ENCODE data around the gene SDR39U1. TPM values are rescaled to one million over a fixed set of nuclear protein-coding genes. Genes with fewer than 3 reads are reported as not detected.
A peak's percentile ranks its signal among the peaks of the same experiment; 100 is the strongest.

Gene SDR39U1
- total and polyA plus RNA-seq, 4 experiments from 2014 or later = 43.2 to 109 (median 79.5) TPM

DNA sequence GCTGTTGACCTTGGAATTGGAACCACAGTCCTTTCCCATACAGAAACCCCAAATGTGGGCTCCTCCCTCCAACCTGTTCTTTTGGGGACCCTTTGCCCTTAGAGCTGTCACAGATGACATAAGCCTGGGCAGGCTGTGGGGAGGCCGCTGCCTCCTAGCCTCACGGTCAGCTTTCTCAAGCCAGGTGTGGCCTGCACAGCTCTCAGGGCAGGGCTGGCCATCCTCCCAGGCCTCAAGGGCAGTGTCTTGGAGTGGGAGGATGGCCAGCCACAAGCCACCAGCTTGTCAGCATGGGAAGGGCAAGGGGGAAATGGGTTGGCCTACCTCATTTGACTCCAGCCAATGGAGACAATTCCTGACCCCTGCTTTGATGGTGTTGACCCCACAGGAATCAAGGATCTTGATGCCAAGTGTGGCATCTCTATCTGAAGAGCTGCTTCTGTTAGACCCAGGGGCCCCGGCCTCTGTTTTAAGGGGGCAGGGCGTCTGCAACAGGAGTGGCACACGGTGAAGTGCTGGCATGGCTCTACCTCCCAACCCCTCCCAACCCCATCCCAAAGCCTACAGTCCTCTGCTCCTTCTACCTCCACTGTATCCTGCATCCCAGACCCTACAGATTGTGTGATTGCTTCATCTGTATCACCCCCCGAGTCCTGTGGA, 24.6 kb downstream of the SDR39U1 start:
- POLR2A ChIA-PET (ENCODE audit: partially characterized antibody) = interaction anchor here (4.4 kb wide), 1 partner anchor 12 kb away, joined by 22 read pairs; the partner anchor contains the start of genes CBLN3 and KHNYN
- Mint-ChIP-seq H3K4me1 (no peaks in the 10 kb centered on the region), H3K27ac (peak overlapping the region in 1 of 7 donors; percentile 48), H3K36me3 (no peaks in the 10 kb centered on the region), H3K4me3 (no peak overlapping the region), H3K9me3 (no peaks in the 10 kb centered on the region), H3K27me3 (no peaks in the 10 kb centered on the region)
- Histone ChIP-seq H3K27ac (ENCODE audit: low read depth, low read length) (no peak overlapping the region), H3K27me3 (ENCODE audit: insufficient read depth, low read length) (no peaks in the 10 kb centered on the region), H3K36me3 (ENCODE audit: insufficient read depth, low read length) (no peaks in the 10 kb centered on the region), H3K4me3 (ENCODE audit: low read length in 2 of 2) (no peak overlapping the region), H3K4me1 (ENCODE audit: insufficient read depth, low read length) (peaks cover 11% of the 10 kb centered on the region), H3K9me3 (ENCODE audit: control insufficient read depth in 1 of 2, low read length in 2 of 2) (no peaks in the 10 kb centered on the region)
- intact Hi-C loops (cut with micrococcal nuclease) = no loop called here
- no peak for DNase-seq
- CTCF ChIA-PET (ENCODE audit: partially characterized antibody) = interaction anchor here (6.8 kb wide), 1 partner anchor 14 kb away, joined by 30 read pairs; no protein-coding TSS in a partner anchor

DNA sequence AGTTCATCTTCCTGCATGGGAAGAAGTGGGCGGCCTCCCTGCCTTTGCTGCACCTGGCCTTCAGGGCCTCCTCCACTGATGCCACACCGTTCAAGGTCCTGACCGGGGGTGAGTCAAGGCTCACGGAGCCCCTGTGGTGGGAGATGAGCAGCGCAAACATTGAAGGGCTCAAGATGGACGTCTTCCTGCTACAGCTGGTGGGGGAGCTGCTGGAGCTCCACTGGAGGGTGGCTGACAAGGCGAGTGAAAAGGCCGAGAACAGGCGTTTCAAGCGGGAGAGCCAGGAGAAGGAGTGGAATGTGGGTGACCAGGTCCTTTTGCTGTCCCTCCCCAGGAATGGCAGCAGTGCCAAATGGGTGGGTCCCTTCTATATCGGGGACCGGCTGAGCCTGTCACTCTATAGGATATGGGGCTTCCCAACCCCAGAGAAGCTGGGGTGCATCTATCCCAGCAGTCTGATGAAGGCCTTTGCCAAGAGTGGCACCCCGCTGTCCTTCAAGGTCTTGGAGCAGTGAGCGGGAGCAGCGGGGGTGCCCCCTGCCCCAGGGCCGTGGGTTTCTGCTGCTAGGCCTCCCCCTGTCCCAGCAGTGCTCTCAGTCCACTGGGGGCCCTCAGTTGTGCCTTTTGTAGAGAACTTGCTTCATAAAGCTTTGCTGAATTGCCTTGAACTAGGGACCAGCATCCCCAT, 25.5 kb downstream of the SDR39U1 start:
- Histone ChIP-seq H3K27me3 (ENCODE audit: insufficient read depth, low read length) (no peaks in the 10 kb centered on the region), H3K4me1 (ENCODE audit: insufficient read depth, low read length) (peaks cover 2% of the 10 kb centered on the region), H3K36me3 (ENCODE audit: insufficient read depth, low read length) (no peaks in the 10 kb centered on the region), H3K4me3 (ENCODE audit: low read length in 2 of 2) (no peak overlapping the region), H3K9me3 (ENCODE audit: control insufficient read depth in 1 of 2, low read length in 2 of 2) (no peaks in the 10 kb centered on the region), H3K27ac (ENCODE audit: low read depth, low read length) (no peak overlapping the region)
- POLR2A ChIA-PET (ENCODE audit: partially characterized antibody) = interaction anchor here (4.4 kb wide), 1 partner anchor 13 kb away, joined by 22 read pairs; the partner anchor contains the start of genes CBLN3 and KHNYN
- Mint-ChIP-seq H3K9me3 (no peaks in the 10 kb centered on the region), H3K4me3 (no peak overlapping the region), H3K27ac (no peak overlapping the region), H3K36me3 (no peaks in the 10 kb centered on the region), H3K4me1 (no peaks in the 10 kb centered on the region), H3K27me3 (no peaks in the 10 kb centered on the region)
- intact Hi-C loops (cut with micrococcal nuclease) = no loop called here
- DNase-seq = peak in 1 of 5 donors; percentile 27
- CTCF ChIA-PET (ENCODE audit: partially characterized antibody) = interaction anchor here (6.8 kb wide), 1 partner anchor 14 kb away, joined by 30 read pairs; no protein-coding TSS in a partner anchor

DNA sequence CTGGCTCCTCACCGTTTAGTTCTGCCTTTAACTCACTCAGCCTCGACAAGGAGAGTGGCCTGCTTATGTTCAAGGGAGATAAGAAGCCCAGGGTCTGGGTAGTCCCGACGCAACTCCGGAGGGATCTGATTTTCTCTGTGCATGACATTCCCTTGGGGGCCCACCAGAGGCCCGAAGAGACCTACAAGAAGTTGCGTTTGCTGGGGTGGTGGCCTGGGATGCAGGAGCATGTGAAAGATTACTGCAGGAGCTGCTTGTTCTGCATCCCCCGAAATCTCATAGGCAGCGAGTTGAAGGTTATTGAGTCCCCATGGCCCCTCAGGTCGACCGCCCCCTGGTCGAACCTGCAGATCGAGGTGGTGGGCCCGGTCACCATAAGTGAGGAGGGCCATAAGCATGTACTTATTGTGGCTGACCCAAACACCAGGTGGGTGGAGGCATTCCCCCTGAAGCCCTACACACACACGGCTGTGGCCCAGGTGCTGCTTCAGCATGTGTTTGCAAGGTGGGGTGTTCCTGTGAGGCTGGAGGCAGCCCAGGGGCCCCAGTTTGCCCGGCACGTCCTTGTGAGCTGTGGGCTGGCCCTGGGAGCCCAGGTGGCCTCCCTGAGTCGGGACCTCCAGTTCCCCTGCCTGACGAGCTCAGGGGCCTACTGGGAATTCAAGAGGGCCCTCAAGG, 26.2 kb downstream of the SDR39U1 start:
- Histone ChIP-seq H3K4me1 (ENCODE audit: insufficient read depth, low read length) (no peaks in the 10 kb centered on the region), H3K9me3 (ENCODE audit: control insufficient read depth in 1 of 2, low read length in 2 of 2) (no peaks in the 10 kb centered on the region), H3K36me3 (ENCODE audit: insufficient read depth, low read length) (no peaks in the 10 kb centered on the region), H3K27ac (ENCODE audit: low read depth, low read length) (no peak overlapping the region), H3K27me3 (ENCODE audit: insufficient read depth, low read length) (no peaks in the 10 kb centered on the region), H3K4me3 (ENCODE audit: low read length in 2 of 2) (no peak overlapping the region)
- Mint-ChIP-seq H3K36me3 (no peaks in the 10 kb centered on the region), H3K27ac (no peak overlapping the region), H3K27me3 (no peaks in the 10 kb centered on the region), H3K4me3 (no peak overlapping the region), H3K4me1 (no peaks in the 10 kb centered on the region), H3K9me3 (no peaks in the 10 kb centered on the region)
- ChIA-PET CTCF (ENCODE audit: partially characterized antibody) (no interaction called here), POLR2A (ENCODE audit: partially characterized antibody) (interaction anchor here (4.4 kb wide), 1 partner anchor 14 kb away, joined by 22 read pairs; the partner anchor contains the start of genes CBLN3 and KHNYN)
- peak in 1 of 5 donors; percentile 8 for DNase-seq
- intact Hi-C loops (cut with micrococcal nuclease) = no loop called here

DNA sequence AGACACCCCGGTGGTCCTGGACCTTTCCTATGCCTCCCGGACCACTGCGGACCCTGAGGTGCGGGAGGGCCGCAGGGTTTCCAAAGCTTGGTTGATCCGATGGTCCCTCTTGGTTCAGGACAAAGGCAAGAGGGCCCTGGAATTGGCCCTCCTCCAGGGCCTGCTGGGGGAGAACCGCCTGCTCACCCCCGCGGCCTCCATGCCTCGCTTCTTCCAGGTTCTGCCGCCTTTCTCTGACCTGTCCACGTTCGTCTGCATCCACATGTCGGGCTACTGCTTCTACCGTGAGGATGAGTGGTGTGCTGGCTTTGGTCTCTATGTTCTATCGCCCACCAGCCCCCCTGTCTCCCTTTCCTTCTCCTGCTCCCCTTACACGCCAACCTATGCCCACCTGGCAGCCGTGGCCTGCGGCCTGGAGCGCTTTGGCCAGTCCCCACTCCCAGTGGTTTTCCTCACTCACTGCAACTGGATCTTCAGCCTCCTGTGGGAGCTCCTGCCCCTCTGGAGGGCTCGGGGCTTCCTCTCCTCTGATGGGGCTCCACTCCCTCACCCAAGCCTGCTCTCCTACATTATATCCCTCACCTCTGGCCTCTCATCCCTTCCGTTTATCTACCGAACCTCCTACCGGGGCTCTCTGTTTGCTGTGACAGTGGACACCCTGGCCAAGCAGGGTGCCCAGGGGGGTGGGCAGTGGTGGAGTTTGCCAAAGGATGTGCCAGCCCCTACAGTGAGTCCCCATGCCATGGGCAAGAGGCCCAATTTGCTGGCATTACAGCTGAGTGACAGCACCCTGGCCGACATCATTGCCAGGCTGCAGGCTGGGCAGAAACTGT, 26.9 kb downstream of the SDR39U1 start:
- DNase-seq = no peak
- no peaks in the 10 kb centered on the region for H3K9me3 Mint-ChIP-seq
- ChIA-PET CTCF (ENCODE audit: partially characterized antibody) (interaction anchor here (3.2 kb wide), 1 partner anchor 173 kb away, joined by 10 read pairs; the partner anchor contains the start of gene TINF2), POLR2A (ENCODE audit: partially characterized antibody) (interaction anchor here (0.6 to 4.4 kb wide), 2 partner anchors 14 kb away, joined by 4 to 22 read pairs; partner anchors contain the start of genes CBLN3 and KHNYN)
- no peak overlapping the region for H3K4me3 Mint-ChIP-seq
- H3K27me3 Mint-ChIP-seq = no peaks in the 10 kb centered on the region
- Histone ChIP-seq H3K36me3 (ENCODE audit: insufficient read depth, low read length) (no peaks in the 10 kb centered on the region), H3K9me3 (ENCODE audit: control insufficient read depth in 1 of 2, low read length in 2 of 2) (no peaks in the 10 kb centered on the region), H3K27ac (ENCODE audit: low read depth, low read length) (no peak overlapping the region), H3K4me3 (ENCODE audit: low read length in 2 of 2) (no peak overlapping the region), H3K27me3 (ENCODE audit: insufficient read depth, low read length) (no peaks in the 10 kb centered on the region), H3K4me1 (ENCODE audit: insufficient read depth, low read length) (no peaks in the 10 kb centered on the region)
- H3K27ac Mint-ChIP-seq = peak overlapping the region in 1 of 7 donors; percentile 13
- no peaks in the 10 kb centered on the region for H3K36me3 Mint-ChIP-seq
- no peaks in the 10 kb centered on the region for H3K4me1 Mint-ChIP-seq
- intact Hi-C loops (cut with micrococcal nuclease) = no loop called here

DNA sequence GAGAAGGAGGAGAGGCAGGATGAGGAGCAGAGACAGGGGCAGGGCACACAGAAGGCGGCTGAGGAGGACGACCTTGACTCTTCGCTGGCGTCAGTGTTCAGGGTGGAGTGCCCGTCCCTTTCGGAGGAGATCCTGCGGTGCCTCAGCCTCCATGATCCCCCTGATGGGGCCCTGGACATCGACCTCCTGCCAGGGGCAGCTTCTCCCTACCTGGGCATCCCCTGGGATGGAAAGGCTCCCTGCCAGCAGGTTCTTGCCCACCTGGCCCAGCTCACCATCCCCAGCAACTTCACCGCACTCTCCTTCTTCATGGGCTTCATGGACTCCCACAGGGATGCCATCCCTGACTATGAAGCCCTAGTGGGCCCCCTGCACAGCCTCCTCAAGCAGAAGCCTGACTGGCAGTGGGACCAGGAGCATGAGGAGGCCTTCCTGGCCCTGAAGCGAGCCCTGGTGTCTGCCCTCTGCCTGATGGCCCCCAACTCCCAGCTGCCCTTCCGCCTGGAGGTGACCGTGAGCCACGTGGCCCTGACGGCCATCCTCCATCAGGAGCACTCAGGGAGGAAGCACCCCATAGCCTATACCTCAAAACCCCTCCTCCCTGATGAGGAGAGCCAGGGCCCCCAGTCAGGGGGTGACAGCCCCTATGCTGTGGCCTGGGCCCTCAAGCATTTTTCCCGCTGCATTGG, 27.7 kb downstream of the SDR39U1 start:
- Histone ChIP-seq H3K9me3 (ENCODE audit: control insufficient read depth in 1 of 2, low read length in 2 of 2) (no peaks in the 10 kb centered on the region), H3K4me3 (ENCODE audit: low read length in 2 of 2) (no peak overlapping the region), H3K36me3 (ENCODE audit: insufficient read depth, low read length) (no peaks in the 10 kb centered on the region), H3K4me1 (ENCODE audit: insufficient read depth, low read length) (no peaks in the 10 kb centered on the region), H3K27me3 (ENCODE audit: insufficient read depth, low read length) (no peaks in the 10 kb centered on the region), H3K27ac (ENCODE audit: low read depth, low read length) (no peak overlapping the region)
- Mint-ChIP-seq H3K4me1 (no peaks in the 10 kb centered on the region), H3K4me3 (no peak overlapping the region), H3K27ac (peak overlapping the region in 1 of 7 donors; percentile 77), H3K36me3 (no peaks in the 10 kb centered on the region), H3K27me3 (no peaks in the 10 kb centered on the region), H3K9me3 (no peaks in the 10 kb centered on the region)
- intact Hi-C loops (cut with micrococcal nuclease) = no loop called here
- ChIA-PET CTCF (ENCODE audit: partially characterized antibody) (interaction anchor here (2.4 to 3.2 kb wide), 3 partner anchors 16 to 172 kb away, joined by 10 to 19 read pairs (median 12); partner anchors contain the start of genes ADCY4, KHNYN and TINF2), POLR2A (ENCODE audit: partially characterized antibody) (interaction anchor here (0.6 kb wide), 1 partner anchor 15 kb away, joined by 4 read pairs; the partner anchor contains the start of gene KHNYN)
- no peak for DNase-seq

DNA sequence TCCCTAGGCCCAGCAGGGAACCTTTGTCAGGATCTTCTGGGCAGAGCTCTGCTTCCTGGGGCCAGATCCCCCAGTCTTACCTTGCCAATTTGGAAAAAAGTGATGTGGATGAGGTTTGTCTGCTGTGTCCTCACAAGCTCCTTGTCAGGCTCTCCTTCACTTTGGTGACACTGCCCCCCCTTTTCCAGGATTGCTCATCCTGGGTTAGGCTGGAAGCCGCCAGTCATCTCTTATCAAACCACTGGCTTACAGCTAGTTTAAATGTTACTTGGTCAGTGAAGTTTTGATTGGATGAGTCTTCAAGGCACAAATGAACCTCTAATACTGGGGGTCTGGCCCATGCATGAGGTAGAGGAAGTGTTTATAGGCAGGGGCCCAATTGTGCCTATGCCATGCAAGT, 28.5 kb downstream of the SDR39U1 start:
- no peak for DNase-seq
- H3K27ac Mint-ChIP-seq = no peak overlapping the region
- no peaks in the 10 kb centered on the region for H3K36me3 ChIP-seq (ENCODE audit: insufficient read depth, low read length)
- intact Hi-C loops (cut with micrococcal nuclease) = no loop called here
- H3K27me3 ChIP-seq (ENCODE audit: insufficient read depth, low read length) = no peaks in the 10 kb centered on the region
- CTCF ChIA-PET (ENCODE audit: partially characterized antibody) = interaction anchor here (1.1 to 3.2 kb wide), 6 partner anchors 9 to 171 kb away, joined by 3 to 19 read pairs (median 9); partner anchors contain the start of genes ADCY4, KHNYN and TINF2
- no peak overlapping the region for H3K4me3 ChIP-seq (ENCODE audit: low read length in 2 of 2)
- no peaks in the 10 kb centered on the region for H3K9me3 ChIP-seq (ENCODE audit: control insufficient read depth in 1 of 2, low read length in 2 of 2)
- POLR2A ChIA-PET (ENCODE audit: partially characterized antibody) = no interaction called here
- H3K27ac ChIP-seq (ENCODE audit: low read depth, low read length) = no peak overlapping the region
- H3K9me3 Mint-ChIP-seq = no peaks in the 10 kb centered on the region
- H3K27me3 Mint-ChIP-seq = no peaks in the 10 kb centered on the region
- H3K4me1 ChIP-seq (ENCODE audit: insufficient read depth, low read length) = no peaks in the 10 kb centered on the region
- no peak overlapping the region for H3K4me3 Mint-ChIP-seq
- H3K4me1 Mint-ChIP-seq = no peaks in the 10 kb centered on the region
- H3K36me3 Mint-ChIP-seq = no peaks in the 10 kb centered on the region

Measured in CD4-positive, alpha-beta memory T cell (primary cell).